GM23338 (cell line): Measurements from ENCODE around the gene BIN1. TPM values are rescaled to one million over a fixed set of nuclear protein-coding genes. Genes with fewer than 3 reads are reported as not detected.

Source experiments
- ATAC-seq: fragments of 200-7000 bp; cut with Tn5 transposase; 3 replicates; pipeline ENCODE4 v1.9.1; 2020
- DNase-seq: peaks from one replicate; pipeline ENCODE4 v3.0.0-alpha.2; 2015; ENCODE audit warnings: low spot score
- H2AFZ ChIP-seq: fragments of 200-600 bp; sonication (generic); 2 replicates; pipeline ENCODE4 v1.8.0; 2016; ENCODE audit warnings: antibody characterized with exemption, mild to moderate bottlenecking, moderate library complexity
- H3F3A ChIP-seq: fragments of 200-600 bp; sonication (generic); replicated peaks from 2 replicates; pipeline ENCODE4 v1.8.0; 2017; ENCODE audit warnings: antibody characterized with exemption, mixed run types, low read depth
- H3K27ac ChIP-seq: fragments of 200-600 bp; sonication (generic); 2 replicates; pipeline ENCODE4 v1.6.1; 2016; ENCODE audit warnings: low read depth
- H3K27me3 ChIP-seq: fragments of 200-600 bp; sonication (generic); 2 replicates; pipeline ENCODE4 v1.8.0; 2016; ENCODE audit warnings: mild to moderate bottlenecking, mixed run types, moderate library complexity; ENCODE audit not compliant: insufficient read depth
- H3K36me3 ChIP-seq: fragments of 200-600 bp; sonication (generic); 2 replicates; pipeline ENCODE4 v1.8.0; 2016; ENCODE audit warnings: mild to moderate bottlenecking; ENCODE audit not compliant: insufficient read depth
- H3K4me1 ChIP-seq: fragments of 200-600 bp; sonication (generic); 2 replicates; pipeline ENCODE4 v1.8.0; 2016; ENCODE audit warnings: mild to moderate bottlenecking, moderate library complexity; ENCODE audit not compliant: insufficient read depth
- H3K4me2 ChIP-seq: fragments of 200-600 bp; sonication (generic); 2 replicates; pipeline ENCODE4 v1.7.1; 2017; ENCODE audit warnings: mixed run types
- H3K4me3 ChIP-seq: fragments of 200-600 bp; sonication (generic); 2 replicates; pipeline ENCODE4 v1.6.1; 2016; ENCODE audit warnings: mixed run types
- H3K79me2 ChIP-seq: fragments of 200-600 bp; sonication (generic); replicated peaks from 2 replicates; pipeline ENCODE4 v1.8.0; 2017; ENCODE audit warnings: mild to moderate bottlenecking; ENCODE audit not compliant: insufficient read depth
- H3K9me2 ChIP-seq: fragments of 200-600 bp; sonication (generic); 2 replicates; pipeline ENCODE4 v1.8.0; 2017; ENCODE audit not compliant: insufficient read depth
- H4K20me1 ChIP-seq: fragments of 200-600 bp; sonication (generic); replicated peaks from 2 replicates; pipeline ENCODE4 v1.8.0; 2017; ENCODE audit warnings: mild to moderate bottlenecking; ENCODE audit not compliant: insufficient read depth
- H3K27ac Mint-ChIP-seq: 2 replicates; pipeline ENCODE4 v1.8.0; 2020; ENCODE audit warnings: inconsistent platforms, mild to moderate bottlenecking, moderate library complexity, mixed read lengths
- H3K27me3 Mint-ChIP-seq: 3 replicates; pipeline ENCODE4 v1.8.0; 2022; ENCODE audit warnings: low read depth, mild to moderate bottlenecking, moderate library complexity, mixed read lengths, inconsistent platforms; ENCODE audit not compliant: insufficient read depth, poor library complexity
- H3K36me3 Mint-ChIP-seq: 3 replicates; pipeline ENCODE4 v1.8.0; 2021; ENCODE audit warnings: low read depth, mild to moderate bottlenecking, inconsistent platforms, moderate library complexity, mixed read lengths
- H3K4me1 Mint-ChIP-seq: 3 replicates; pipeline ENCODE4 v1.8.0; 2020; ENCODE audit warnings: mild to moderate bottlenecking, inconsistent platforms, mixed read lengths
- H3K4me3 Mint-ChIP-seq: 3 replicates; pipeline ENCODE4 v1.8.0; 2021; ENCODE audit warnings: moderate library complexity, mild to moderate bottlenecking, inconsistent platforms, mixed read lengths
- H3K9me3 Mint-ChIP-seq: 3 replicates; pipeline ENCODE4 v1.8.0; 2020; ENCODE audit warnings: moderate library complexity, mild to moderate bottlenecking, inconsistent platforms, mixed read lengths
- CREB1 ChIP-seq: fragments of 250-450 bp; sonication (Bioruptor Pico); IDR thresholded peaks from 2 replicates; pipeline ENCODE4 v1.5.0; 2020; ENCODE audit warnings: low read depth, mild to moderate bottlenecking, moderate library complexity
- EZH2phosphoT487 ChIP-seq: fragments of 200-600 bp; sonication (generic); IDR thresholded peaks from one replicate; pipeline ENCODE4 v1.8.1; 2018; ENCODE audit warnings: antibody characterized with exemption; ENCODE audit not compliant: unreplicated experiment
- POLR2AphosphoS5 ChIP-seq: IDR thresholded peaks from 2 replicates; pipeline ENCODE4 v1.6.1; 2016; ENCODE audit warnings: antibody characterized with exemption, low read depth
- polyA plus RNA-seq: library from polyadenylated mRNA; unstranded; fragments of >200 nt; fragmentation: Nextera tagmentation; extraction: Ambion mirVana; gene quantifications from 2 replicates; pipeline ENCODE4 v1.2.1, GENCODE V29; 2016
- total RNA-seq: library from RNA; depleted of rRNA; stranded (reverse); fragments of >200 nt; shearing (Covaris generic); gene quantifications from 2 replicates; pipeline ENCODE4 v1.2.3, GENCODE V29; 2014
- TF ChIP-seq, protein P1 (sequence below): fragments of 250-450 bp; sonication (Bioruptor Pico); IDR thresholded peaks from 2 replicates; pipeline ENCODE4 v1.5.0; 2020; ENCODE audit warnings: mild to moderate bottlenecking, moderate library complexity

Gene BIN1
- total and polyA plus RNA-seq, 2 experiments from 2014 or later, result 30.1 to 56.4 TPM

DNA sequence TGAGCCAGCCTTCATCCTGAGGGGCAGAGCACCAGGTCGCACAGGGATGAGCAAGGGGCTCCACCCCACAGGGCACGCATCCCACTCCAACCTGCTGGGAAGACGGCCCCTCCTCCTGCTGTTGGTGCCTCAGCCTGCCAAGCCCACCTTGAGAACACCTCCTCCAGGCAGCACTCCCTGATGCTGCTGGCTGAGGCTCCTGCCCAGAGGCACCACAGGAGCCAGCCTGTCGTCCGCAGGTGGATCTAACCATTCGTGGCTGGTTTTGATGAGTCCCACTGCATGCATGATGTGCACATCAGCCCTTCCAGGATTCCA is 58.4 kb downstream of the BIN1 start (continued):
- TF ChIP-seq, protein P1, sequence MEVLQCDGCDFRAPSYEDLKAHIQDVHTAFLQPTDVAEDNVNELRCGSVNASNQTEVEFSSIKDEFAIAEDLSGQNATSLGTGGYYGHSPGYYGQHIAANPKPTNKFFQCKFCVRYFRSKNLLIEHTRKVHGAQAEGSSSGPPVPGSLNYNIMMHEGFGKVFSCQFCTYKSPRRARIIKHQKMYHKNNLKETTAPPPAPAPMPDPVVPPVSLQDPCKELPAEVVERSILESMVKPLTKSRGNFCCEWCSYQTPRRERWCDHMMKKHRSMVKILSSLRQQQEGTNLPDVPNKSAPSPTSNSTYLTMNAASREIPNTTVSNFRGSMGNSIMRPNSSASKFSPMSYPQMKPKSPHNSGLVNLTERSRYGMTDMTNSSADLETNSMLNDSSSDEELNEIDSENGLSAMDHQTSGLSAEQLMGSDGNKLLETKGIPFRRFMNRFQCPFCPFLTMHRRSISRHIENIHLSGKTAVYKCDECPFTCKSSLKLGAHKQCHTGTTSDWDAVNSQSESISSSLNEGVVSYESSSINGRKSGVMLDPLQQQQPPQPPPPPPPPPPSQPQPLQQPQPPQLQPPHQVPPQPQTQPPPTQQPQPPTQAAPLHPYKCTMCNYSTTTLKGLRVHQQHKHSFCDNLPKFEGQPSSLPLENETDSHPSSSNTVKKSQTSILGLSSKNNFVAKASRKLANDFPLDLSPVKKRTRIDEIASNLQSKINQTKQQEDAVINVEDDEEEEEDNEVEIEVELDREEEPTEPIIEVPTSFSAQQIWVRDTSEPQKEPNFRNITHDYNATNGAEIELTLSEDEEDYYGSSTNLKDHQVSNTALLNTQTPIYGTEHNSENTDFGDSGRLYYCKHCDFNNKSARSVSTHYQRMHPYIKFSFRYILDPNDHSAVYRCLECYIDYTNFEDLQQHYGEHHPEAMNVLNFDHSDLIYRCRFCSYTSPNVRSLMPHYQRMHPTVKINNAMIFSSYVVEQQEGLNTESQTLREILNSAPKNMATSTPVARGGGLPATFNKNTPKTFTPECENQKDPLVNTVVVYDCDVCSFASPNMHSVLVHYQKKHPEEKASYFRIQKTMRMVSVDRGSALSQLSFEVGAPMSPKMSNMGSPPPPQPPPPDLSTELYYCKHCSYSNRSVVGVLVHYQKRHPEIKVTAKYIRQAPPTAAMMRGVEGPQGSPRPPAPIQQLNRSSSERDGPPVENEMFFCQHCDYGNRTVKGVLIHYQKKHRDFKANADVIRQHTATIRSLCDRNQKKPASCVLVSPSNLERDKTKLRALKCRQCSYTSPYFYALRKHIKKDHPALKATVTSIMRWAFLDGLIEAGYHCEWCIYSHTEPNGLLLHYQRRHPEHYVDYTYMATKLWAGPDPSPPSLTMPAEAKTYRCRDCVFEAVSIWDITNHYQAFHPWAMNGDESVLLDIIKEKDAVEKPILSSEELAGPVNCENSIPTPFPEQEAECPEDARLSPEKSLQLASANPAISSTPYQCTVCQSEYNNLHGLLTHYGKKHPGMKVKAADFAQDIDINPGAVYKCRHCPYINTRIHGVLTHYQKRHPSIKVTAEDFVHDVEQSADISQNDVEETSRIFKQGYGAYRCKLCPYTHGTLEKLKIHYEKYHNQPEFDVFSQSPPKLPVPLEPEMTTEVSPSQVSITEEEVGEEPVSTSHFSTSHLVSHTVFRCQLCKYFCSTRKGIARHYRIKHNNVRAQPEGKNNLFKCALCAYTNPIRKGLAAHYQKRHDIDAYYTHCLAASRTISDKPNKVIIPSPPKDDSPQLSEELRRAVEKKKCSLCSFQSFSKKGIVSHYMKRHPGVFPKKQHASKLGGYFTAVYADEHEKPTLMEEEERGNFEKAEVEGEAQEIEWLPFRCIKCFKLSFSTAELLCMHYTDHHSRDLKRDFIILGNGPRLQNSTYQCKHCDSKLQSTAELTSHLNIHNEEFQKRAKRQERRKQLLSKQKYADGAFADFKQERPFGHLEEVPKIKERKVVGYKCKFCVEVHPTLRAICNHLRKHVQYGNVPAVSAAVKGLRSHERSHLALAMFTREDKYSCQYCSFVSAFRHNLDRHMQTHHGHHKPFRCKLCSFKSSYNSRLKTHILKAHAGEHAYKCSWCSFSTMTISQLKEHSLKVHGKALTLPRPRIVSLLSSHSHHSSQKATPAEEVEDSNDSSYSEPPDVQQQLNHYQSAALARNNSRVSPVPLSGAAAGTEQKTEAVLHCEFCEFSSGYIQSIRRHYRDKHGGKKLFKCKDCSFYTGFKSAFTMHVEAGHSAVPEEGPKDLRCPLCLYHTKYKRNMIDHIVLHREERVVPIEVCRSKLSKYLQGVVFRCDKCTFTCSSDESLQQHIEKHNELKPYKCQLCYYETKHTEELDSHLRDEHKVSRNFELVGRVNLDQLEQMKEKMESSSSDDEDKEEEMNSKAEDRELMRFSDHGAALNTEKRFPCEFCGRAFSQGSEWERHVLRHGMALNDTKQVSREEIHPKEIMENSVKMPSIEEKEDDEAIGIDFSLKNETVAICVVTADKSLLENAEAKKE (CRISPR knock-in tag), result no peak
- TF ChIP-seq CREB1 (CRISPR knock-in tag) (no peak), EZH2phosphoT487 (no peak)

DNA sequence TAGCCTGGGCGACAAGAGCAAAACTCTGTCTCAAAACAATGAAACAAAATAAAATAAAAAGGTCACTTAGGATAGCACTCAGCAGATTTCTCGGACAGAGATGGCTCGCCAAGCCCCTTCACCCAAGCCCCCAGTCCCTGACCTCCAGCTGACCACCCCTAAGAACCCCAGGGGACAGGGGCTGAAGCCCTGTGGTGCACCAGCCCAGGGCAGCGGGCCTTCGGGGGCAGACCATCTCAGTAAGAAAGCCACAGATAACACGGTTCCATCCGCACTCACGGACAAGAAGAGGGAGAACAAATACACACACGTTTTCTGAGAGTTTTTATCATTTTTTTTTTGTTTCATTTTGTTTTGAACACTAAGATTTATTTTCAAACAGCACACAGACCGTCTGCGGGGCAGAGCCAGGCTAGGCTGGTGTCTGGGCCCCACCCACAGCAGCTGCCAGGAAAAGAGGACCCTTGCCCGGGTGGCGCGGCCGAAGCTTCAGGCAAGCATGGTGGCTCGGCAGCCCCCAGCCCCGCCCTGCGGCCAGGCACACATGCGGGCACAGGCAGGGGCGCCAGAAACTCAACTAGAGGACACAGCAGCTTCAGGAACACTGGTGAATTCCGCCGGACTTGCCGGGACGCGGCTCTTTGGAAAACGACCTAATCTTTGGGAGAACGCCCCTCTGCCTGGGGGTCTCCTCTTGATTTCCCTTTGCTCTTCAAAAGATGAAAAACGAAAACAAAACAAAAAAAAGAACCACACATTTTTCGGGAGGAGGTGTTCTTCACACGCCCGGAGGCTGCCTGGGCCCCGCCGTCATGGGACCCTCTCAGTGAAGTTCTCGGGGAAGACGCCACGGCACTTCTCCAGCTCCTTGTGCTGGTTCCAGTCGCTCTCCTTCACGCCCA is 59.0 kb downstream of the BIN1 start:
- no peaks in the 10 kb centered on the region for H3K27me3 ChIP-seq
- peaks cover 3% of the 10 kb centered on the region; the same call in 1 of the 3 replicates for H3K4me1 Mint-ChIP-seq

More for the DNA sequence above, 59.0 kb downstream of the BIN1 start:
- H3K36me3 ChIP-seq, result no peaks in the 10 kb centered on the region
- peaks cover 9% of the 10 kb centered on the region for H3F3A ChIP-seq
- TF ChIP-seq POLR2AphosphoS5, result no peak
- H3K4me2 ChIP-seq, result no peak overlapping the region
- ATAC-seq (no peak), DNase-seq (no peak)
- no peaks in the 10 kb centered on the region for H4K20me1 ChIP-seq
- H3K4me3 ChIP-seq, result no peak overlapping the region
- Mint-ChIP-seq H3K36me3 (no peaks in the 10 kb centered on the region), H3K4me3 (no peak overlapping the region), H3K9me3 (no peaks in the 10 kb centered on the region), H3K27ac (no peak overlapping the region), H3K27me3 (peaks cover 10% of the 10 kb centered on the region)
- H3K79me2 ChIP-seq, result no peaks in the 10 kb centered on the region
- peaks cover 4% of the 10 kb centered on the region; the same call in 1 of the 2 replicates for H3K9me2 ChIP-seq
- no peak overlapping the region for H2AFZ ChIP-seq
- H3K27ac ChIP-seq, result no peak overlapping the region
- 0 out of 2 replicates have a peak, but pooled peaks cover 3% of the 10 kb centered on the region for H3K4me1 ChIP-seq
